ENCODE results near the gene GAL.

DNA sequence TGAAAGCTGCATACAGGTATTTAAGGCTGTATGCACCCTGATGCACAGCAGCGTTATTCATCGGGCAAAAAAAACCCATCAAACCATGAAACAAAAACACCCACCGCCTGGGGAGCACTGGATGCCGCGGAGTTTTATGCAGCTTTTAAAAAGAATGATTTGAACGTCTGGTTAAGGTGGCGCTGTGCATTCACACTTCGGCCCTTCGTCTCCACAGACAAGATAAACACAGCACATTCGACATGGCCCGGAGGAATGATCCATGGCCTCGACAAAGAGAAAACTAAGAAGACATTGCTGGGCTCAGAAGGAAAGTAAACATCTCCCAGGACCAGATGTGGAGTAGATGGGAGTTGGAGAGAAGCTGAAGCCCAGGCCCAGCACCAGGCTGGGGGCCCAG, 40.8 kb upstream of the GAL start:
- no peak for TF ChIP-seq KLF16 (CRISPR knock-in tag; IDR thresholded peaks at IDR 0.05)
- no peak for TF ChIP-seq EED (CRISPR knock-in tag; IDR thresholded peaks at IDR 0.05)
- no peak for TF ChIP-seq NFIC (IDR thresholded peaks at IDR 0.05; ENCODE audit: low read length)
- no peak for TF ChIP-seq GATAD2A (CRISPR knock-in tag; IDR thresholded peaks at IDR 0.05)
- no peak for TF ChIP-seq NR3C1 (CRISPR knock-in tag; IDR thresholded peaks at IDR 0.05)
- TF ChIP-seq TBP (CRISPR knock-in tag; IDR thresholded peaks at IDR 0.05) = no peak
- TF ChIP-seq SMAD9 (CRISPR knock-in tag; IDR thresholded peaks at IDR 0.05) = no peak
- TF ChIP-seq HCFC1 (IDR thresholded peaks at IDR 0.05; ENCODE audit: low read depth, low read length) = no peak
- TF ChIP-seq, protein P1, sequence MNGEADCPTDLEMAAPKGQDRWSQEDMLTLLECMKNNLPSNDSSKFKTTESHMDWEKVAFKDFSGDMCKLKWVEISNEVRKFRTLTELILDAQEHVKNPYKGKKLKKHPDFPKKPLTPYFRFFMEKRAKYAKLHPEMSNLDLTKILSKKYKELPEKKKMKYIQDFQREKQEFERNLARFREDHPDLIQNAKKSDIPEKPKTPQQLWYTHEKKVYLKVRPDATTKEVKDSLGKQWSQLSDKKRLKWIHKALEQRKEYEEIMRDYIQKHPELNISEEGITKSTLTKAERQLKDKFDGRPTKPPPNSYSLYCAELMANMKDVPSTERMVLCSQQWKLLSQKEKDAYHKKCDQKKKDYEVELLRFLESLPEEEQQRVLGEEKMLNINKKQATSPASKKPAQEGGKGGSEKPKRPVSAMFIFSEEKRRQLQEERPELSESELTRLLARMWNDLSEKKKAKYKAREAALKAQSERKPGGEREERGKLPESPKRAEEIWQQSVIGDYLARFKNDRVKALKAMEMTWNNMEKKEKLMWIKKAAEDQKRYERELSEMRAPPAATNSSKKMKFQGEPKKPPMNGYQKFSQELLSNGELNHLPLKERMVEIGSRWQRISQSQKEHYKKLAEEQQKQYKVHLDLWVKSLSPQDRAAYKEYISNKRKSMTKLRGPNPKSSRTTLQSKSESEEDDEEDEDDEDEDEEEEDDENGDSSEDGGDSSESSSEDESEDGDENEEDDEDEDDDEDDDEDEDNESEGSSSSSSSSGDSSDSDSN (CRISPR knock-in tag; IDR thresholded peaks at IDR 0.05) = no peak
- TF ChIP-seq SMAD1 (CRISPR knock-in tag; IDR thresholded peaks at IDR 0.05; ENCODE audit: borderline replicate concordance, low read depth) = no peak
- TF ChIP-seq ZNF639 (CRISPR knock-in tag; conservative IDR thresholded peaks at IDR 0.05) = no peak
- TF ChIP-seq SMC3 (IDR thresholded peaks at IDR 0.05; ENCODE audit: low read length) = 0 out of 2 replicates have a peak, but pooled peaks have one; percentile 12
- no peak for TF ChIP-seq TP53 (CRISPR knock-in tag; conservative IDR thresholded peaks at IDR 0.05)
